Neuron (in vitro differentiated cells): ENCODE results near the gene CCDC197.

ENCODE experiments used
- H2AFZ ChIP-seq: one replicate; pipeline ENCODE4 v1.6.1; 2013; ENCODE audit warnings: low read depth, mild to moderate bottlenecking, inconsistent platforms, low read length, moderate library complexity
- H3K27me3 ChIP-seq: one replicate; pipeline ENCODE4 v1.6.1; 2013; ENCODE audit warnings: low read length; ENCODE audit not compliant: insufficient read depth
- H3K36me3 ChIP-seq: one replicate; pipeline ENCODE4 v1.6.1; 2013; ENCODE audit warnings: low read length; ENCODE audit not compliant: insufficient read depth
- H3K4me1 ChIP-seq: one replicate; pipeline ENCODE4 v1.6.1; 2013; ENCODE audit warnings: low read length; ENCODE audit not compliant: insufficient read depth
- H3K4me3 ChIP-seq: 2 replicates; pipeline ENCODE4 v1.5.1; 2013; ENCODE audit warnings: mild to moderate bottlenecking, low read length, moderate library complexity
- H3K9me3 ChIP-seq: one replicate; pipeline ENCODE4 v1.6.1; 2013; ENCODE audit warnings: low read length

CCDC197 gene

GRCh38 chr14:94052662-94053061 lies 55.6 kb downstream of the CCDC197 start:
- no peak overlapping the region for H2AFZ ChIP-seq
- H3K4me1 ChIP-seq = peaks cover 15% of the 10 kb centered on the region
- no peak overlapping the region for H3K4me3 ChIP-seq
- H3K9me3 ChIP-seq = no peaks in the 10 kb centered on the region
- peaks cover 86% of the 10 kb centered on the region for H3K36me3 ChIP-seq
- no peaks in the 10 kb centered on the region for H3K27me3 ChIP-seq

DNA sequence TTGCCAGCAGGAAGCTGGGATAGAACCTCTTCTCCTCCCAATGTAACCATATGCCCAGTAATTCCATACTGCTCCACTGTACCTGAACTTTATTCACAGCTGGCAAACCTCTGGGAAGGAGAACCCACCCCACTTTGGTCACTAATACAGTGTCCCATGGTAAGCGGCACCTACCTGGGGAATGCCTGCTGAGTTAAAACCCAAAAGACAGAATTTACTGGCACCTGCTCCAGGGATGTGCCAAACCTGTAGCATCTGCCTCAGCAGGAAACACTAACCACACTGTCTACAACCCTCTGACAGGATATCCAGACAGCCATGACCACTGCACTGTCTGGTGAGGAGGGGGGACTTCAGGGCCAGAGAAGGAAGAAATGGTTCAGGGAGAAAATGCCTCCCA lies 57.3 kb downstream of the CCDC197 start:
- no peak overlapping the region for H3K4me3 ChIP-seq

DNA sequence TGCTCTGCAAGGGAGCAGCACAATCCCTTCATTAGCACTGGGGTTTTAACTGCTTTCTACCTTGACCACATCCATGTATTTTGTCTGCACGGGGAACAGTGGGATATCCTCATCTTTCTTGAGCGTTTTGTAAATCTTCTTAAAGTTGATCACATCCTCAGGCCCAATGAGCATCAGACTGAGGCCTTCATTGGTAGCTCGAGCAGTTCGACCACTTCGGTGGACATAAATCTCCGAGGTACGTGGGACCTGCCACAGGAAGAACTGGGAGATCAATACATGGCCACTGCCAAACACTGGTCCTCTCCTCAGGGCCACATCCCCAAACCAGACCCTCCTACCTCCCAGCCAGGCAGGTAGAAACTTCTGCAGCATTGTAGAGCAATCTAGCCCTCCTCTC lies 57.8 kb downstream of the CCDC197 start:
- H2AFZ ChIP-seq = no peak overlapping the region
- H3K9me3 ChIP-seq = no peaks in the 10 kb centered on the region
- no peaks in the 10 kb centered on the region for H3K27me3 ChIP-seq
- H3K36me3 ChIP-seq = peaks cover 91% of the 10 kb centered on the region
- H3K4me3 ChIP-seq = no peak overlapping the region
- peaks cover 4% of the 10 kb centered on the region for H3K4me1 ChIP-seq

More for the DNA sequence above, 57.3 kb downstream of the CCDC197 start:
- H3K27me3 ChIP-seq = no peaks in the 10 kb centered on the region
- H3K36me3 ChIP-seq = peaks cover 92% of the 10 kb centered on the region
- H3K4me1 ChIP-seq = peaks cover 5% of the 10 kb centered on the region
- H3K9me3 ChIP-seq = no peaks in the 10 kb centered on the region
- H2AFZ ChIP-seq = no peak overlapping the region

- no peaks in the 10 kb centered on the region for H3K27me3 ChIP-seq
- H3K4me3 ChIP-seq = no peak overlapping the region
- H3K4me1 ChIP-seq = peaks cover 4% of the 10 kb centered on the region
- H3K9me3 ChIP-seq = no peaks in the 10 kb centered on the region
- no peak overlapping the region for H2AFZ ChIP-seq
- H3K36me3 ChIP-seq = peaks cover 94% of the 10 kb centered on the region
Measured at GRCh38 chr14:94056579-94057308, 59.6 kb downstream of the CCDC197 start.

- no peak overlapping the region for H2AFZ ChIP-seq
- H3K4me1 ChIP-seq = peaks cover 4% of the 10 kb centered on the region
- no peaks in the 10 kb centered on the region for H3K27me3 ChIP-seq
- H3K9me3 ChIP-seq = no peaks in the 10 kb centered on the region
- H3K36me3 ChIP-seq = peaks cover 90% of the 10 kb centered on the region
- H3K4me3 ChIP-seq = no peak overlapping the region
Measured at GRCh38 chr14:94058128-94058673, 61.1 kb downstream of the CCDC197 start.
